DMS153 (cell line): ENCODE results near the gene PYCARD.
"Not testable (repeated sequence)": the region's sequence is repeated elsewhere in the genome, so short reads cannot be mapped to it uniquely, and the experiment has no call there.

Experiments used
- DNase-seq: peaks from one replicate; lab custom pipeline; 2025; lab: John Stamatoyannopoulos, UW

The PYCARD gene

GRCh38 chr16:31202414-31203375, at the start of gene PYCARD:
Gene PYCARD, minus strand, starts transcription at chr16:31202760. Its CDS starts 70 bp downstream, at chr16:31202690.
- no peak for DNase-seq

GRCh38 chr16:31251435-31251834, 48.9 kb upstream of the PYCARD start:
- DNase-seq: no peak

GRCh38 chr16:31250782-31251384, 48.3 kb upstream of the PYCARD start:
- DNase-seq: no peak

DNA sequence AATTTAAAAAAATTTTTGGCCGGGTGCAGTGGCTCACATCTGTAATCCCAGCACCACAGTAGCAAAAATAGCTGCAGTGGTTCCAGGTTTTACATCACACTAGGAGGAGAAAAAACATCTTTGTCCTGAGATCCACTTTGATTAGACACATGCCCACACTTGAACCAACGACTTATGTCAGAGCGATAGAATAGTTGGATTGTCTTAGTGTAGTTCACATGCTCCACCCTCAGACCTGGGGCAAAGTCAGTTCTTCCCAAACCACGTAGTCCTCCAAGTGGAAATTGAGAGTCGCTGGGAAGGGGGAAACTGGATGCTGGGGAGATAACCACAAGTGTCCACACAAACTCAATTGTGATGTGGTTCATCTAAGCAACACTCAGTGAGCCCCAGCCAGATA, 45.8 kb upstream of the PYCARD start:
- no peak for DNase-seq

DNA sequence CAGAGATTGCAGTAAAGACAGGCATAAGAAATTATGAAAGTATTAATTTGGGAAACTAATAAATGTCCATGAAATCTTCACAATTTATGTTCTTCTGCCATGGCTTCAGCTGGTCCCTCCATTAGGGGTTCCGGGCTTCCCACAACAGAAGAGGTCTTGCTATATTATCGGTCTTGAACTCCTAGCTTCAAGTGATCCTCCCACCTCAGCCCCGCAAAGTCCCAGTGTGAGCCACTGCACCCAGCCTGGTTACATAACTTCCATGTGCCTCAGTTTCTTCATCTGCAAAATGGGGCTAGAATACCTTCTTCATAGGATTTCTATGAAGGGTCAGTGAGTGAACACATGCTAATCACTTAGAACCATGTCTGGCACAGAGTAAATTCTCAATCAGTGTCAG, 43.7 kb upstream of the PYCARD start:
- DNase-seq: no peak

- not testable (repeated sequence) for DNase-seq
These were observed 43.0 kb upstream of the PYCARD start for GRCh38 chr16:31245598-31245997.

DNA sequence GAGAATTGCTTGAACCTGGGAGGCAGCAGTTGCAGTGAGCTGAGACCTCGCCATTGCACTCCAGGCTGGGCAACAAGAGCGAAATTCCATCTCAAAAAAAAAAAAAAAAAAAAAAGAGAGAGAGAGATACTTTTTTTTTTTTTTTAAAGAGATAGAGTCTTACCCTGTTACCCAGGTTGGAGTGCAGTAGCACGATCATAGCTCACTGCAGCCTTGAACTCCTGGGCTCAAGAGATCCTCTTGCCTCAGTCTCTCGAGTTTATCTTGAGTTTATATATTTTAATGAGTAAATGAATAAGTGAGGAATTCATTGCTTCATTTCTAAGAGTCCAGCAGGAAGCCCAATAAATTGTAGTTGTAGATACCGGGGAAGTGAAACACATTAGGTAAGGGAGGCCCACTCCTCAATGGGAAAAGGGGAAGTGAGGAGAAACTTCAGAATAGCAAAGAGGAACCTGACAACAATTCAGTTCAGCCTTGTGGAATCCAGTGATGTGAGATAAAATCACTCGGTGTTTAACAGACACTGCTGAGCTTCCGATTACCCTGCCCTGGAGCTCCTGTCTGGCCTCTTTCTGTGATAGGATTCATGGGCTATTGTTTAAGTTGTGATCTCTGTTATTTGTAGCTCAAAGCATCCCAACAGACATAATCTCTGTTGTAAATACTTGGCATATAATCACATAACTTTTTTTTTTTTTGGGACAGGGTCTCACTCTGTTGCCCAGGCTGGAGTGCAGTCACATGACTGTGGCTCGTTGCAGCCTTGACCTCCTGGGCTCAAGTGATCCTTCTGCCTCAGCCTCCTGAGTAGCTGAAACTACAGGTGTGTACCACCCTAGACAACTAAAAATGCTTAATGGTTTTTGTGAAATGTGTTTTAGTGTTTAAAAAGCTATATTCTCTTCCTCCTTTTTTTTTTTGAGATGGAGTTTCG, 41.4 kb upstream of the PYCARD start:
- no peak for DNase-seq

GRCh38 chr16:31242206-31242605, 39.6 kb upstream of the PYCARD start:
- no peak for DNase-seq

DNA sequence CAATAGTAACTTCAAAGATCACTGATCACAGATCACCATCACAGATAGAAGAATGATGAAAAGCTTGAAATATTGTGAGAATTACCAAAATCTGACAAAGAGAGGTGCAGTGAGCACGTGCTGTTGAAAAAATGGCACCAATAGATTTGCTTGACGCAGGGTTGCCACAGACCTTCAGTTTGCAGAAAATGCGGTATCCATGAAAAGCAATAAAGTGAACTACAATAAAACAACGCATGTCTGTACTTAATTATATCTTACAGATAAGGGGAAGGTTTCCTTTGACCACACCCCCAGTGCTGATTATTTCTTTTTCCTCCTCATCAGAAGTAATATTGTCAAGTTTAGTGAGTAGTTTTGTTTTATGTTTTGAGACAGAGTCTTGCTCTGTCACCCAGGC, 35.5 kb upstream of the PYCARD start:
- no peak for DNase-seq

- no peak for DNase-seq
These were observed 26.9 kb upstream of the PYCARD start for GRCh38 chr16:31229501-31229900.

- DNase-seq: no peak
These were observed 25.6 kb upstream of the PYCARD start for GRCh38 chr16:31228206-31228605.

DNA sequence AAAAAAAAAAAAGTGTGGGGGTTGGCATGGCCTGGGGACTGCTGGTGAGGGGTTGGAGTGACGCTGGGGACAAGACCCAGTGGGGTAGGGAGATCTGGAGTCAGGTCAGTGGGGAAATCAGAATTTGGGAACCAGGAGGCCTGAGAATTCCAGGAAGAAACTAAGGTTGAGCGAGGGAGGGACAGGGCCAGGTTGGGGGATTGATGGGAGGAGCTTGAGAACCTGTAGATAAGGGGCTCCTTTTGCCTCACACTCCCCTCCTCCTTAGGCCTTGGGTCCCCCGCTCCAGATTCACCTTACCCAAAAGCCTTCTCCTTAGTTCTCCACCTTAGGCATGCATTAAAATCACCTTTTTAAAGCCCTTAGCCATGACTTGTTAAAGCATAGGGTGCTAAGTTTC, 22.6 kb upstream of the PYCARD start:
- no peak for DNase-seq

DNA sequence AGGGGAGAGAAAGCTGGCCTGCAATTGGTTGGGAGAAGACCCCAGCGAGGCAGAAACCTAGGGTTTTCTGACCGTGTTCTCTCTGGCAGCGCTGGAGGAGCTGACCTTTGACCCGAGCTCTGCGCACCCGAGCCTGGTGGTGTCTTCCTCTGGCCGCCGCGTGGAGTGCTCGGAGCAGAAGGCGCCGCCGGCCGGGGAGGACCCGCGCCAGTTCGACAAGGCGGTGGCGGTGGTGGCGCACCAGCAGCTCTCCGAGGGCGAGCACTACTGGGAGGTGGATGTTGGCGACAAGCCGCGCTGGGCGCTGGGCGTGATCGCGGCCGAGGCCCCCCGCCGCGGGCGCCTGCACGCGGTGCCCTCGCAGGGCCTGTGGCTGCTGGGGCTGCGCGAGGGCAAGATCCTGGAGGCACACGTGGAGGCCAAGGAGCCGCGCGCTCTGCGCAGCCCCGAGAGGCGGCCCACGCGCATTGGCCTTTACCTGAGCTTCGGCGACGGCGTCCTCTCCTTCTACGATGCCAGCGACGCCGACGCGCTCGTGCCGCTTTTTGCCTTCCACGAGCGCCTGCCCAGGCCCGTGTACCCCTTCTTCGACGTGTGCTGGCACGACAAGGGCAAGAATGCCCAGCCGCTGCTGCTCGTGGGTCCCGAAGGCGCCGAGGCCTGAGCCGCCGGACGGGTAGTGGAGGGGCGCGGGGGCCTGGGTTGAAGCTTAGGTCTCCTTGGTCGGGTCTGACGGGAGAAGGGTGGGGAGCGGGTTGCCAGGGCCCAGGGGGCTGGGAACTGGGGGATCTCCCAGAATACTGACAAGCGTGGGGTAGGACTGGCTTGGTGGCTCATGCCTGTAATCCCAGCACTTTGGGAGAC, 21.8 kb upstream of the PYCARD start:
- no peak for DNase-seq

- DNase-seq: no peak
These were observed 20.5 kb upstream of the PYCARD start for GRCh38 chr16:31223044-31223443.

DNA sequence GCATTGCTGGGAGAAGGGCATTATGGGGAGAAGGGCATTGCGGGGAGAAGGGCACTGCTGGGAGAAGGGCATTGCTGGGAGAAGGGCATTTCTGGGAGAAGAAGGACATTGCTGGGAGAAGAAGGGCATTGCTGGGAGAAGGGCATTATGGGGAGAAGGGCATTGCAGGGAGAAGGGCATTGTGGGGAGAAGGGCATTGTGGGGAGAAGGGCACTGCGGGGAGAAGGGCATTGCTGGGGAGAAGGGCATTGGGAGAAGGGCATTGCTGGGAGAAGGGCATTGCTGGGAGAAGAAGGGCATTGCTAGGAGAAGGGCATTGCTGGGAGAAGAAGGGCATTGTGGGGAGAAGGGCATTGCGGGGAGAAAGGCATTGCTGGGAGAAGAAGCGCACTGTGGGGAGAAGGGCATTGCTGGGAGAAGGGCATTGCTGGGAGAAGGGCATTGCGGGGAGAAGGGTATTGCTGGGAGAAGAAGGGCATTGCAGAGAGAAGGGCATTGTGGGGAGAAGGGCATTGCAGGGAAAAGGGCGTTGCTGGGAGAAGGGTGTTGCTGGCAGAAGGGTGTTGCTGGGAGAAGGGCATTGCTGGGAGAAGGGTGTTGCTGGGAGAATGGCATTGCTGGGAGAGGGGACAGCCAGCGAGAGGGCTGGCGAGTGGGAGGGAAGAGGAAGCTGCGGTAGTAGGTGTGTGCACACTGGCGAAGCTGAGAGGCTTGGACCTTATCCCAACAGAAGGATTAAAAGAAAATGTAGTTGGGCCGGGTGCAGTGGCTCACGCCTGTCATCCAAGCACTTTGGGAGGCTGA, 19.0 kb upstream of the PYCARD start:
- no peak for DNase-seq

DNA sequence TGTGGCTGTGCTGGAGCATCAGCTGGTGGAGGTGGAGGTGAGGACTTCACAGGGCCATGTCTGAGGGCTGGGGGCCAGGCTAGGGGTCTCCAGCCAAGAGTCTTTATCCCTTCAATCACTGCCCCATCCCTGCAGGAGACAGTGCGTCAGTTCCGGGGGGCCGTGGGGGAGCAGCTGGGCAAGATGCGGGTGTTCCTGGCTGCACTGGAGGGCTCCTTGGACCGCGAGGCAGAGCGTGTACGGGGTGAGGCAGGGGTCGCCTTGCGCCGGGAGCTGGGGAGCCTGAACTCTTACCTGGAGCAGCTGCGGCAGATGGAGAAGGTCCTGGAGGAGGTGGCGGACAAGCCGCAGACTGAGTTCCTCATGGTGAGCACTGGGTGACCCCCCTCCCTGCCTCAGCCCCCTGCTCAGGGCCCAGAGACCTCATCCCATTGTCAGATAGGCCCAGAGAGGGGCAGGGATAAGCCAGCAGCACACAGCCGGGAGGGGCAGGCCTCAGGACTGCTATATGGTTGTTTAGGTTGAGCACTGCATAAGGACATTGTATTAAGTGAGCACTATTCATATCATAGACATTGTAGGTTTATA, 16.7 kb upstream of the PYCARD start:
- no peak for DNase-seq

- no peak for DNase-seq
These were observed 14.6 kb upstream of the PYCARD start for GRCh38 chr16:31217136-31217530.

GRCh38 chr16:31216422-31217135, 14.0 kb upstream of the PYCARD start, which contains the start of gene PYDC1:
Gene PYDC1, minus strand, starts transcription at chr16:31217135. Its CDS starts 107 bp downstream, at chr16:31217028.
- no peak for DNase-seq
